Measurements from ENCODE around the gene CD58. TPM values are rescaled to one million over a fixed set of nuclear protein-coding genes. Genes with fewer than 3 reads are reported as not detected.

Gene CD58
- total RNA-seq, 1 donor from 2014 or later: 11.0 TPM

DNA sequence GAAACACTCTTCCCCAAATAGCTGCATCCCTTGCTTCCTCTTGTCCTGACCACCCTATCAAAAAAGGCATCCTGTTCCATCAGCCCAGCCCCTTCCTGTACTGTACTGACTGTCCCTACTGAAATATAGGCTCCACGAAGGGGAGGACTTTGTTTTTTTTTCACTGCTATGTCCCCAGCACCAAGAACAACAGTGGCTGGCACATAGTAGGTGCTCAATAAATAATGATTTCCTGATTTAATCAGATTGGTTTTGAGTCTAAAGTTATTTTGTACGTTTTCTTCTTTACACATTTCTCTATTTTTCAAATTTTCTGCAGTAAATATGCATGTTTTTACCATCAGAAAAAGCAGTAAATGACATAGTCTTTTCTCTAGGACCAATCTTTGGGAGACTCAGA lies 73.9 kb downstream of the CD58 start:
- no peaks in the 10 kb centered on the region for H3K27me3 Mint-ChIP-seq (ENCODE audit: unreplicated experiment)
- no peaks in the 10 kb centered on the region for H3K36me3 Mint-ChIP-seq (ENCODE audit: unreplicated experiment)
- TF ChIP-seq, protein P1, sequence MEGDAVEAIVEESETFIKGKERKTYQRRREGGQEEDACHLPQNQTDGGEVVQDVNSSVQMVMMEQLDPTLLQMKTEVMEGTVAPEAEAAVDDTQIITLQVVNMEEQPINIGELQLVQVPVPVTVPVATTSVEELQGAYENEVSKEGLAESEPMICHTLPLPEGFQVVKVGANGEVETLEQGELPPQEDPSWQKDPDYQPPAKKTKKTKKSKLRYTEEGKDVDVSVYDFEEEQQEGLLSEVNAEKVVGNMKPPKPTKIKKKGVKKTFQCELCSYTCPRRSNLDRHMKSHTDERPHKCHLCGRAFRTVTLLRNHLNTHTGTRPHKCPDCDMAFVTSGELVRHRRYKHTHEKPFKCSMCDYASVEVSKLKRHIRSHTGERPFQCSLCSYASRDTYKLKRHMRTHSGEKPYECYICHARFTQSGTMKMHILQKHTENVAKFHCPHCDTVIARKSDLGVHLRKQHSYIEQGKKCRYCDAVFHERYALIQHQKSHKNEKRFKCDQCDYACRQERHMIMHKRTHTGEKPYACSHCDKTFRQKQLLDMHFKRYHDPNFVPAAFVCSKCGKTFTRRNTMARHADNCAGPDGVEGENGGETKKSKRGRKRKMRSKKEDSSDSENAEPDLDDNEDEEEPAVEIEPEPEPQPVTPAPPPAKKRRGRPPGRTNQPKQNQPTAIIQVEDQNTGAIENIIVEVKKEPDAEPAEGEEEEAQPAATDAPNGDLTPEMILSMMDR (IDR thresholded peaks at IDR 0.05): no peak
- DNase-seq (ENCODE audit: extremely low spot score, unreplicated experiment): no peak
- no peak overlapping the region for H3K4me3 Mint-ChIP-seq (ENCODE audit: unreplicated experiment)
- H3K27ac Mint-ChIP-seq (ENCODE audit: unreplicated experiment): peak overlapping the region; percentile 51
- H3K9me3 Mint-ChIP-seq (ENCODE audit: unreplicated experiment): no peaks in the 10 kb centered on the region
- peaks cover 54% of the 10 kb centered on the region for H3K4me1 Mint-ChIP-seq (ENCODE audit: unreplicated experiment)

GRCh38 chr1:116496380-116496779 lies 74.4 kb downstream of the CD58 start:
- no peaks in the 10 kb centered on the region for H3K9me3 Mint-ChIP-seq (ENCODE audit: unreplicated experiment)
- H3K4me3 Mint-ChIP-seq (ENCODE audit: unreplicated experiment): no peak overlapping the region
- no peak for DNase-seq (ENCODE audit: extremely low spot score, unreplicated experiment)
- H3K27ac Mint-ChIP-seq (ENCODE audit: unreplicated experiment): peak overlapping the region; percentile 51
- peaks cover 56% of the 10 kb centered on the region for H3K4me1 Mint-ChIP-seq (ENCODE audit: unreplicated experiment)
- TF ChIP-seq, protein P1 (IDR thresholded peaks at IDR 0.05): no peak
- H3K27me3 Mint-ChIP-seq (ENCODE audit: unreplicated experiment): no peaks in the 10 kb centered on the region
- H3K36me3 Mint-ChIP-seq (ENCODE audit: unreplicated experiment): no peaks in the 10 kb centered on the region

DNA sequence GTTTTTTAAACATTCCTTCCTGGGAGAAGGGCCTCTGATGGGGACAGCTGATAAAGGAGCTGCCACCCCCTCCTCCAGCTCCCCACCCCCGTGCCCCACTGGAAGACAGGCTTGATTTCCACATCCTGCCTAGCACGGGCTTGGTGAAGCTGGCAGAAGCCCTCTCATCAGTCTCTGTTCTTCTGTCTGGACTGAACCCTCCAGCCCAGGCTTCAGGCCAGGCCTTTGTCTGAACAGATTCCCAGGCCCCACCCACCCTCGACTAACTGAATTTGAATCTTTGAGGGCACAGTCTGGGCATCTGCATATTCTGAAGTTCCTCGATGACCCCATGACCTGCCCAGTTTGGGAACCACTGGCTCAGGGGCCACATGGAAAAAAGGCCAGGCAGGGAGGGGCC lies 75.3 kb downstream of the CD58 start:
- Mint-ChIP-seq H3K4me3 (ENCODE audit: unreplicated experiment) (no peak overlapping the region), H3K36me3 (ENCODE audit: unreplicated experiment) (no peaks in the 10 kb centered on the region), H3K27me3 (ENCODE audit: unreplicated experiment) (peaks cover 3% of the 10 kb centered on the region), H3K9me3 (ENCODE audit: unreplicated experiment) (no peaks in the 10 kb centered on the region), H3K27ac (ENCODE audit: unreplicated experiment) (peak overlapping the region; percentile 84), H3K4me1 (ENCODE audit: unreplicated experiment) (peaks cover 62% of the 10 kb centered on the region)
- no peak for DNase-seq (ENCODE audit: extremely low spot score, unreplicated experiment)
- TF ChIP-seq, protein P1 (IDR thresholded peaks at IDR 0.05): no peak

- Mint-ChIP-seq H3K27me3 (ENCODE audit: unreplicated experiment) (peaks cover 3% of the 10 kb centered on the region), H3K9me3 (ENCODE audit: unreplicated experiment) (no peaks in the 10 kb centered on the region), H3K4me1 (ENCODE audit: unreplicated experiment) (peaks cover 67% of the 10 kb centered on the region), H3K27ac (ENCODE audit: unreplicated experiment) (peak overlapping the region; percentile 84), H3K36me3 (ENCODE audit: unreplicated experiment) (no peaks in the 10 kb centered on the region), H3K4me3 (ENCODE audit: unreplicated experiment) (peak overlapping the region; percentile 14)
- TF ChIP-seq, protein P1 (IDR thresholded peaks at IDR 0.05): no peak
- no peak for DNase-seq (ENCODE audit: extremely low spot score, unreplicated experiment)
Observed at GRCh38 chr1:116494745-116495144, 76.1 kb downstream of the CD58 start.

GRCh38 chr1:116494353-116494692 lies 76.5 kb downstream of the CD58 start:
- TF ChIP-seq, protein P1 (IDR thresholded peaks at IDR 0.05): no peak
- Mint-ChIP-seq H3K4me1 (ENCODE audit: unreplicated experiment) (peaks cover 71% of the 10 kb centered on the region), H3K9me3 (ENCODE audit: unreplicated experiment) (no peaks in the 10 kb centered on the region), H3K36me3 (ENCODE audit: unreplicated experiment) (no peaks in the 10 kb centered on the region), H3K27ac (ENCODE audit: unreplicated experiment) (peak overlapping the region; percentile 84), H3K4me3 (ENCODE audit: unreplicated experiment) (peak overlapping the region; percentile 14), H3K27me3 (ENCODE audit: unreplicated experiment) (peaks cover 3% of the 10 kb centered on the region)
- no peak for DNase-seq (ENCODE audit: extremely low spot score, unreplicated experiment)
